Testis (tissue), 3 donors: ENCODE data around the gene MRPL34. TPM values are rescaled to one million over a fixed set of nuclear protein-coding genes. Genes with fewer than 3 reads are reported as not detected.
A peak's percentile ranks its signal among the peaks of the same experiment; 100 is the strongest.

Source experiments
- DNase-seq: peaks from one replicate; pipeline ENCODE4 v3.0.0-alpha.2; 2019
- H3K27ac ChIP-seq, 2 donors: fragments of 200-600 bp; sonication (generic); one replicate each; pipeline ENCODE4 v1.5.1; 2019
- H3K27me3 ChIP-seq: fragments of 200-600 bp; sonication (generic); one replicate; pipeline ENCODE4 v1.5.1; 2019
- H3K36me3 ChIP-seq: fragments of 200-600 bp; sonication (generic); one replicate; pipeline ENCODE4 v1.5.1; 2017; ENCODE audit warnings: low read depth; ENCODE audit errors: missing control alignments
- H3K4me1 ChIP-seq: fragments of 200-600 bp; sonication (generic); one replicate; pipeline ENCODE4 v1.5.1; 2019
- H3K4me3 ChIP-seq, 2 donors: fragments of 200-600 bp; sonication (generic); one replicate each; pipeline ENCODE4 v1.5.1; 2017 to 2019
- H3K9me3 ChIP-seq: fragments of 200-600 bp; sonication (generic); one replicate; pipeline ENCODE4 v1.5.1; 2017
- POLR2A ChIP-seq: fragments of 450-650 bp; IDR thresholded peaks from one replicate; pipeline ENCODE4 v1.6.1; 2017; ENCODE audit warnings: antibody characterized with exemption, mild to moderate bottlenecking, moderate library complexity
- WGBS, 2 donors: methylation state at CpG; one replicate each; pipeline ENCODE4 v1.1.5; 2018; 5-methylcytosine and 5-hydroxymethylcytosine counted together
- intact Hi-C: fragments of 100-400 bp; cut with DNase I; formaldehyde crosslinking; loops from one replicate; pipeline ENCODE4 v1.15.1; 2023; ENCODE audit warnings: low total_unique reads
- polyA plus RNA-seq: library from polyadenylated mRNA; stranded (reverse); fragments of 350-450 nt; fragmentation: Illumina TruSeq; extraction: RNeasy Lipid Tissue Mini Kit (QIAGEN cat#74804); gene quantifications from one replicate; pipeline ENCODE4 v1.2.3, GENCODE V29; 2014; ENCODE audit warnings: low read depth, low replicate concordance; ENCODE audit not compliant: insufficient read depth
- total RNA-seq, 2 donors: library from RNA; depleted of rRNA; stranded (reverse); fragments of >200 nt; gene quantifications; one replicate each; pipeline ENCODE4 v1.2.3, GENCODE V29; 2016
- TF ChIP-seq, protein P1 (sequence below), 3 experiments: fragments of 450-650 bp in 2 of 3; fragments of 200-600 bp in 1 of 3; sonication (generic) in 1 of 3; IDR thresholded peaks; one replicate each; pipeline ENCODE4 v1.5.1; 2016 to 2019; ENCODE audit warnings: antibody characterized with exemption in 3 of 3, mild to moderate bottlenecking in 2 of 3, moderate library complexity in 1 of 3

Gene MRPL34
- total and polyA plus RNA-seq, 3 donors from 2014 or later: 126 to 206 (median 180) TPM

DNA sequence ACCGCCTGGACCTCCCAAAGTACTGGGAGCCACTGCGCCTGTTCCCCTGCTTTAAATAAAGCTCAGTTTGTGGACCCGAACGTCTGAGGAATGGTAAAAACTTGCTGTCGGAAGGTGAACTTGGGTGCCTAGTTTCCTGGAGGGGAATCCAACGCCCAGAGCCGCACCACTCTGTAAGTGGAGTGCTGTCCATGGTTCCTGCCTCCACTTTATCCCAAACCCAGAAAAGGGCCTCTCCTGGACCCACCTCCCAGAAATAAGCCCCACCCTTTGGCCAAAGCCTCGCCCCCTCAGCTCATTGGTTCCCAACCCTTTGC, 26.6 kb downstream of the MRPL34 start:
- Histone ChIP-seq H3K27me3 (no peaks in the 10 kb centered on the region), H3K36me3 (no peaks in the 10 kb centered on the region), H3K27ac (no peak overlapping the region), H3K4me1 (peaks cover 22% of the 10 kb centered on the region), H3K9me3 (no peaks in the 10 kb centered on the region), H3K4me3 (no peak overlapping the region)
- intact Hi-C loops: no loop called here
- 74 to 90% methylated on average over 8 of the region's 8 CpGs for WGBS, 2 donors
- no peak for DNase-seq
- TF ChIP-seq, protein P1, sequence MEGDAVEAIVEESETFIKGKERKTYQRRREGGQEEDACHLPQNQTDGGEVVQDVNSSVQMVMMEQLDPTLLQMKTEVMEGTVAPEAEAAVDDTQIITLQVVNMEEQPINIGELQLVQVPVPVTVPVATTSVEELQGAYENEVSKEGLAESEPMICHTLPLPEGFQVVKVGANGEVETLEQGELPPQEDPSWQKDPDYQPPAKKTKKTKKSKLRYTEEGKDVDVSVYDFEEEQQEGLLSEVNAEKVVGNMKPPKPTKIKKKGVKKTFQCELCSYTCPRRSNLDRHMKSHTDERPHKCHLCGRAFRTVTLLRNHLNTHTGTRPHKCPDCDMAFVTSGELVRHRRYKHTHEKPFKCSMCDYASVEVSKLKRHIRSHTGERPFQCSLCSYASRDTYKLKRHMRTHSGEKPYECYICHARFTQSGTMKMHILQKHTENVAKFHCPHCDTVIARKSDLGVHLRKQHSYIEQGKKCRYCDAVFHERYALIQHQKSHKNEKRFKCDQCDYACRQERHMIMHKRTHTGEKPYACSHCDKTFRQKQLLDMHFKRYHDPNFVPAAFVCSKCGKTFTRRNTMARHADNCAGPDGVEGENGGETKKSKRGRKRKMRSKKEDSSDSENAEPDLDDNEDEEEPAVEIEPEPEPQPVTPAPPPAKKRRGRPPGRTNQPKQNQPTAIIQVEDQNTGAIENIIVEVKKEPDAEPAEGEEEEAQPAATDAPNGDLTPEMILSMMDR (IDR thresholded peaks at IDR 0.05): no peak
- TF ChIP-seq POLR2A: no peak

DNA sequence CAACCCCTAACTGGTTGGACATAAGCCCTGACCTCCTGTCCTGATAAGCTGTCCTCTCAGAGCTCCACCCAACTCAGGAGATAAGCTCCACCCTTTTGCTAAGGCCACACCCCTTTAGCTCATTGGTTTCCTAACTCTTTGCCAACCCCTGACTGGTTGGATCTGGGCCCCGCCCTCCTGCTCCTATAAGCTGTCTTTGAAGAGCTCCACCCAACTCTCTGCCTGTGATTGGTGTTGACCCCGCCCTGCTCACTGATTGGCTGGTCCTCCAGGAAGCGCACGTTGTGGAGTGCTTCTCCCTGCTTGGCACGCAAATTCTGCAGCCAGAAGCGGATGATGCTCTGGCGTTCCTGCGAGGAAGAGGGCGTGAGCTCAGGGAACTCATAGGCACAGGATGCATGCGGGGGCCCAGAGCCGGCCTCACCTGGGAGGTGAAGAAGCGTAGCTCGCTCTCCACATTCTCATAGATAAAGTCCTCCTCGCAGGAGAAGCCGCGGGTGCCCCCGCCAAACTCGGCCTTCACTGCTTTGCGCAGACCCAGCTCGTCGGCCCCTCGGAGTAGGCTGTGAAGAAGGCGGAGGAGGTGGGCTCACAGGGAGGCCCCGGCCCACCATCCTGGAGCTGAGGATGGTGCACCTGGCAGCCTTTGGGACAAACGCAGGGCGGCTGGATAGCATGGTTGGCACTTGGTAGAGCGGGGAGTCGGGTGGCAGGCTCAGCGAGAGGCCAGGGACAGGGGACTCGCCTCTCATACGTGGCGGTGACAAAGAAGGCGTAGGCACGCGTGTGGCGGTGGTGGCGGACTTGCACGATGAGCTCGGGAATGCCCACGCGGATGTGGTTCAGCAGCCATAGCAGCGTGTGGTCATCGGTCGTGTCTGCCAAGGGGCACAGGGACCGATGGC, 27.3 kb downstream of the MRPL34 start:
- no peak for TF ChIP-seq POLR2A
- TF ChIP-seq, protein P1 (IDR thresholded peaks at IDR 0.05): no peak
- H3K36me3 ChIP-seq: no peaks in the 10 kb centered on the region
- peak; percentile 85 for DNase-seq
- WGBS, 2 donors: 68 to 69% methylated on average over 32 to 44 of the region's 45 CpGs
- no peaks in the 10 kb centered on the region for H3K27me3 ChIP-seq
- H3K27ac ChIP-seq: no peak overlapping the region
- H3K9me3 ChIP-seq: no peaks in the 10 kb centered on the region
- H3K4me1 ChIP-seq: peaks cover 19% of the 10 kb centered on the region
- H3K4me3 ChIP-seq: peak overlapping the region in 1 of 2 donors; percentile 20
- intact Hi-C loops: no loop called here

DNA sequence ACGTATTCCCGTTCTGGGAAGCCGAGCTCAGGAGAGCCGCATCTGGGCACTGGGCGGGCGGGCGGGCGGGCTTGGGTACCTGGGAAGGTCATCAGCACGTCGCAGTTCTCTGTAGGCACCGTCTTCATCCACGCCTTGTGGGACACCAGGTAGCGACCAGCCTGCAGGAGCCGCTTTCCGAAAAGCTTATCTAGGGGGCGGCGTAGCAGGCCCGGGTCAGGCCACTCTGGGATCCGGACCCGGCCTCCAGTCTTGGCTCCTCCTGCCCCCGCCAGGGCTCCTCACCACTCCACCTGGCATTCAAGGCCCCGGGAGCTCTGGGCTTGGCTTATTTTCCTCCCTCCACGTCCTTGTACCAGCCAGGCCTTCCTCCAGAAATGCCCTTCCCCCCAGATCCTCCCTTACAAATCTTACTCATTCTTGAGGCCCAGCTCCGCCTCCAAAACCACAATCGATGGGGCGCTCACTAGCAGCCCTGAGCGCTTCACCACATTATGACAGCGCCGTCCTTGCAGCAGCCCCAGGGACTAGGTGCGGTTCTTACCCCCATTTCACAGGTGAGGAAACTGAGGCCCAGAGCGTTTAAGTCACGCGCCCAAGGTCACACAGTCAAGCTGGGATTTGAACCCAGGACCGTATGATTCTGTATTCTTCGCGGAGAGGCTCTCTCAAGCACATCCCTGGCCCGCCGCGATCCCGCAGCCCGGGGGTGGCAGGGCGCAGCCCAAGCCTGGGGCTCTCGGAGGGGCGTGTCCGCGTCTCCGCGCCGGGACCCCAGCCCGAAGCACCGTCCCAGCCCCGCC, 28.1 kb downstream of the MRPL34 start:
- DNase-seq: no peak
- peak overlapping the region in 1 of 2 donors; percentile 50 for H3K27ac ChIP-seq
- intact Hi-C loops: no loop called here
- H3K36me3 ChIP-seq: no peaks in the 10 kb centered on the region
- no peak for TF ChIP-seq POLR2A
- TF ChIP-seq, protein P1 (IDR thresholded peaks at IDR 0.05): no peak
- H3K9me3 ChIP-seq: no peaks in the 10 kb centered on the region
- 22 to 43% methylated on average over 18 to 31 of the region's 52 CpGs for WGBS, 2 donors
- H3K4me3 ChIP-seq: peak overlapping the region; percentile 66 to 71
- H3K4me1 ChIP-seq: peaks cover 22% of the 10 kb centered on the region
- H3K27me3 ChIP-seq: no peaks in the 10 kb centered on the region

DNA sequence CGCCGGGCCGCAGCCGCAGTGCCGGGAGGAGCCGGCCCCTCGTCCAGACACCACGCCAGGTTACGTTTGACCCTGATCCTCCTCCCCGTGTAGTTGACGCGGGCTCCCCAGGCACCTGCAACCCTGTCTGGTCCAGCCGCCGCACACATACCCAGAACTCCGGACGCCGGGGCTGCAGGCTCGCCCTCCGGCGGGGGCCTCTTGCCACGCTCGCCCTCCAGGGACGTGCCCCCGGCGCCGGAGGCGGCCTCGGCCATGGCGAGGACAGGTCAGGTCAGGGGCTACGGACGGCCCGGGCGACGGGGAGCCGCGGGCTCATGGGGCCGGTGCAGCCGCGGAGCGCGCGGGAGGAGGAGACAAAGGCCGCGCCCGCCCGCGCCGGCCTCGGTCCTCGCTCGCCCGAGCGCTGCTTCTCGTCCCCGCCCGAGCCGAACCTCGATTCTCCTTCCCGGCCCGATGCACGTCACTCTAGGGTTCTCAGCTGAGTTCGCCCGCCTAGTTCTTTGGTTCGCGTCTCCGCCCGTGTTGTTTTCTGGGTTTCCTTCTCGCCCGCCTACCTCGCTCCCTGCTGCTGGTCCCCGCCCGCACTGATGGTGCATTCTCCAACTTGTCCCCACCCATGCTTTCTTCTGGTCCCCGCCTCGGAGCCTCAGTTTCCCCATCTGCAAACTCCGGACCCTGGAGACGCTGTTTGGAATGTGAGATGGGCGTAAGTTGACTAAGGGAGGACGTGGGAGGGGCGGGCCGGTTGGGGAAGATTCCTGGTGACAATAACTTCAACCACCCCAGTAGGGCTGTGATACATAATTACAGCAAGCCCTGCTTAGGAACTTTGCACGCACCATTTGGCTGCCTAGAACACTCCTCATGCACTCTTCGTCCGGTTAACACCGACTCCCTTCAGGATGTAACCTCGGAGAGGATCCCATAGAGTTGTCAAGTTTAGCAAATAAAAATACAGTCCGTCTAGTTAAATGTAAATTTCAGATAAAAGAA, 29.0 kb downstream of the MRPL34 start, which contains the start of gene ANO8:
ANO8 (minus strand) TSS at position 442 of the 996 bp plus-strand sequence; CDS start at position 257, 185 bp downstream.
- Histone ChIP-seq H3K36me3 (no peaks in the 10 kb centered on the region), H3K4me3 (peak within 1 kb of the TSS; percentile 66 to 71), H3K27me3 (no peaks in the 10 kb centered on the region), H3K4me1 (peaks cover 22% of the 10 kb centered on the region), H3K27ac (peak within 1 kb of the TSS in 1 of 2 donors; percentile 50), H3K9me3 (no peaks in the 10 kb centered on the region)
- intact Hi-C loops: no loop called here
- peak; percentile 97 for DNase-seq
- WGBS, 2 donors: 1 to 2% methylated on average over 24 to 69 of the region's 86 CpGs
- no peak for TF ChIP-seq POLR2A
- TF ChIP-seq, protein P1 (IDR thresholded peaks at IDR 0.05): no peak
